ENCODE data around the gene APOA4.

APOA4 gene

DNA sequence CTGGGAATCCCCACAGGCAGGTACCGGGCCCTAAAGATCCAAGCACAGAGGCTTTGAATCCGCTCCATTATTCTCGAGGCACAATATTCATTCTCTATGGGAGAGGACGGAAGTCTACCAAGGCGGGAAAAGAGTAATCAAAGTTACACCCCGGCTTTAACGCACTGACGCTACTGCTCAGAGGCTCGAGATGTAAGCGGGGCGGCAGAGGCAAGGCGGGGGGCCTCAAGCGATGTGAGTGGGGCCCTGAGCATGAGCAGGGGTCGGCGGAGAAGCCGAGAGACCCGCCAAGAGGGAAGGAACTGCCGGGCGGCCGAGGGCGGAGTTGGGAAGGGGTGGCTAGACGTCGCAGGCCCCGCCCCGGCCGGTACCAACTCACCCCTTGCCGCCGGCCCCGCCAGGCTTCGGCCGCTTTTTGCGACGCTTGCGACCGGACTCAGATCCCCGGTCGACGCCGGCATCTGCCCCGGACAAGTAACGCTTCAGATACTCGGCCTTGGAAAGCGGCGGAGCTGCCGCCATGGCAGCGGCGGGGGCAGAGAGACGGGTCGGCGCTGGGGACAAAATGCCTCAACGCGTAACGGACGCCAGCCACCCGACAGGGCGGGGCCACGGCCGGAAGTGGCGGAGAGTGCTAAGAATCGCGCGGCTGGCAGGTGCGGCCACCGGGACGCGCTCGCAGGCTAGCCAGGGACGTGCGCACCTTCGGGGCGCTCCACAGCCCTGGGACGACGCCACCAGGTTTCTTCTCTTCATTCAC, 50.5 kb downstream of the APOA4 start, which contains the start of gene BUD13:
Gene BUD13, minus strand, starts transcription at position 545 of the 760 bp plus-strand sequence. Its CDS starts 23 bp downstream, at position 522.
- DNase-seq = peak; percentile 88

DNA sequence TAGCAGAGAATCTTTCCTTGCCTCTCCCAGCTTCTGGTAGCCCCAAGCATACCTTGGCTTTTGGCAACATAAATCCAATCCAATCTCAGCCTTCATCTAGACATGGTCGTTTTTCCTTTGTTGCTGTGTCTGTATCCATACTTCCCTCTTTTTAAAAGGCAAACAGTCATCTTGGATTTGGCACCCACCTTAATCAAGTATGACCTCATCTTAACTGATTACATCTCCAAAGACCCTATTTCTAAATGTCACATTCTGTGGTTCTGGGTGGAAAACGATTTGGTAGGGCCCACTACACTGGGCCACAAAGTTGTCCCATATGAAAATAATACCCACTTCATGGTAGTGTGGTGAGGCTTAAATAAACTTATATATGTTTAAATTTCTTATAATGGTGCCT, 51.2 kb downstream of the APOA4 start:
- DNase-seq = no peak
